ENCODE data around the gene RAP1GAP2.

DNA sequence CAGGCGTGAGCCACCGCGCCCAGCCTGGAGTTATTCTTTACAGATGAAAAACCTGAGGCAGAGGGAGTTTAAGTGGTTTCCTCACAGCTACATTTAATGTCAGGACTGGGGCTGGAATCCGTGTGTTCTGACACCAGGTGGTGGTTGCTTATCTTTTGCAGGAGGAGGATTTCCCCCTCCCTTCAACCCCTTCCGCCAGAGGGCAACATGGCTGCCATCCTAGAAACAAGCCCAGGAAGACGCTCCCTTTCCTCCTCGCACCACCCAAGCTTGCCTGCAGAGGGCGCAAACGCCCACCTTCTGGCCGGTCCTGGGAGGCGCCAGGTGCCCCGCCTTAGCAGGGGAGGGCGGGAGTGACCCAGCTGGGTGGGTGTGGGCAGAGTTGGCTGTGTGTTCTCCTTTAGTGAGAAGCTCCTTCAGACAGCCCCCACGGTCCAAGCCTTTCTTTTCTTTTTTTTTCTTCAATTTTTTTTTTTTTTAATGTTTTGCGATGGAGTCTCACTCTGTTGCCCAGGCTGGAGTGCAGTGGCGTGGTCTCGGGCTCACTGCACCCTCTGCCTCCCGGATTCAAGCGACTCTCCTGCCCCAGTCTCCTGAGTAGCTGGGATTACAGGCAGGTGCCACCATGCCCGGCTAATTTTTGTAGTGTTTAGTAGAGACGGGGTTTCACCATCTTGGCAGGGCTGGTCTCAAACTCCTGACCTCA, 9.9 kb upstream of the RAP1GAP2 start:
- TF ChIP-seq, protein P1, sequence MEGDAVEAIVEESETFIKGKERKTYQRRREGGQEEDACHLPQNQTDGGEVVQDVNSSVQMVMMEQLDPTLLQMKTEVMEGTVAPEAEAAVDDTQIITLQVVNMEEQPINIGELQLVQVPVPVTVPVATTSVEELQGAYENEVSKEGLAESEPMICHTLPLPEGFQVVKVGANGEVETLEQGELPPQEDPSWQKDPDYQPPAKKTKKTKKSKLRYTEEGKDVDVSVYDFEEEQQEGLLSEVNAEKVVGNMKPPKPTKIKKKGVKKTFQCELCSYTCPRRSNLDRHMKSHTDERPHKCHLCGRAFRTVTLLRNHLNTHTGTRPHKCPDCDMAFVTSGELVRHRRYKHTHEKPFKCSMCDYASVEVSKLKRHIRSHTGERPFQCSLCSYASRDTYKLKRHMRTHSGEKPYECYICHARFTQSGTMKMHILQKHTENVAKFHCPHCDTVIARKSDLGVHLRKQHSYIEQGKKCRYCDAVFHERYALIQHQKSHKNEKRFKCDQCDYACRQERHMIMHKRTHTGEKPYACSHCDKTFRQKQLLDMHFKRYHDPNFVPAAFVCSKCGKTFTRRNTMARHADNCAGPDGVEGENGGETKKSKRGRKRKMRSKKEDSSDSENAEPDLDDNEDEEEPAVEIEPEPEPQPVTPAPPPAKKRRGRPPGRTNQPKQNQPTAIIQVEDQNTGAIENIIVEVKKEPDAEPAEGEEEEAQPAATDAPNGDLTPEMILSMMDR (IDR thresholded peaks at IDR 0.05) = peak; percentile 40 to 85 (median 76)
- no peak for TF ChIP-seq EP300 (IDR thresholded peaks at IDR 0.05)
